Islet precursor cell (in vitro differentiated cells): ENCODE results near the gene DIAPH1.

Source experiments
- DNase-seq: peaks from one replicate; pipeline ENCODE4 v3.0.0-alpha.2; 2018

Gene DIAPH1

DNA sequence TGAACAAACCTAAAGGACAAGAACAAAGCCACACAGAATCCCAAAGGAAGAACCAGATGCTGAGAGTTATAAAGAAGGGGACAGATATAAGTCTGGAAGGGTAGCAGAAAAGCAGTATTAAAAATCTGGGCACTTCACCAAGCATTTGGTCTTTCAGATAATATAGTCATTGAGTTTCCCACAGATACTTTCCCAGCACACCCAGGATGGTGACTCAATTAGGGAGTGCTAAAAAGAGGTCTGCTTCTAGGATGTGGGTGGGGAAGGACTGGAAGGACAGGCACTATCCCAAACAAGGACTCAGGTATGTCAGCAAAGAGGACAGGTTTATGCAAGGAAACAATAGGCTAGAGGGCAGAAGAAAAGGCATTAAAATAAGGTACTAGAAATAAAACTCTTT, 59.3 kb downstream of the DIAPH1 start:
- peak; percentile 57 for DNase-seq

DNA sequence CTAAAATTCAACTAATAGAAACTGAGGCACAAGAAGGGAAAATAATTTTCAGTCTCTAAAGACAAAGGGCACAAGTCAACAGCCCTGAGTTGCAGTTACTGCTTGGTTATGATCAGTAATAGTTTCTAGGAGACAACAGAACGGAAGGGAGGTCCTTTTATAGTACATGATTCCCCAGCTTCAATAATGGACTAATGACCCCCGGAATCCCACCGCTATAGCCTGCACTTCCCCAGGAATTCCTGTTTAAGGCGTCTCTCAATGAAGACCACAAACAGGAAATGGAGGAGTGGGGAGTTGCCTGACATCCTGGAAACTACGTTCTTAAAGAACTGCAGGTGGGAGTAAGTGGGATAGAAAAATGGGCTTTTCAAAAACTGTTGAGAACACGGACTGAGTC, 60.6 kb downstream of the DIAPH1 start:
- DNase-seq, result no peak

- peak; percentile 82 for DNase-seq
Measured at GRCh38 chr5:141557681-141558136, 61.1 kb downstream of the DIAPH1 start.

- no peak for DNase-seq
Measured at GRCh38 chr5:141547921-141548320, 70.9 kb downstream of the DIAPH1 start.

GRCh38 chr5:141547488-141547887, 71.3 kb downstream of the DIAPH1 start:
- no peak for DNase-seq

DNA sequence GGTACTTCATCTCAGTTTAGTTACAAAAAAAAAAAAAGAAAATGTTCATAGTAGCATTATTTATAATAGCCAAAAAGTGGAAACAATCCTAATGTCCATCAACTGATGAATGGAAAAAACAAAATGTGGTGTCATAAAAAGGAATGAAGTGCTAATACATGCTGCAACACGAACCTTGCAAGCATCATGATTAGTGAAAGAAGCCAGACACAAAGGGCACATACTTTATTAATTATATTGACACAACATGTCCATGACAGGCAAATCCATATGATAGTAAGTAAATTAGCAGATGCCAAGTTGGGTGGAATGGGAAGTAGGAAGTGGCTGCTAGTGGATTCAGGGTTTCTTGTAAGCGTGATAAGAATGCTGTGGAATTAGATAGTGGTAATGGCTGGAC, 75.7 kb downstream of the DIAPH1 start:
- DNase-seq, result no peak

DNA sequence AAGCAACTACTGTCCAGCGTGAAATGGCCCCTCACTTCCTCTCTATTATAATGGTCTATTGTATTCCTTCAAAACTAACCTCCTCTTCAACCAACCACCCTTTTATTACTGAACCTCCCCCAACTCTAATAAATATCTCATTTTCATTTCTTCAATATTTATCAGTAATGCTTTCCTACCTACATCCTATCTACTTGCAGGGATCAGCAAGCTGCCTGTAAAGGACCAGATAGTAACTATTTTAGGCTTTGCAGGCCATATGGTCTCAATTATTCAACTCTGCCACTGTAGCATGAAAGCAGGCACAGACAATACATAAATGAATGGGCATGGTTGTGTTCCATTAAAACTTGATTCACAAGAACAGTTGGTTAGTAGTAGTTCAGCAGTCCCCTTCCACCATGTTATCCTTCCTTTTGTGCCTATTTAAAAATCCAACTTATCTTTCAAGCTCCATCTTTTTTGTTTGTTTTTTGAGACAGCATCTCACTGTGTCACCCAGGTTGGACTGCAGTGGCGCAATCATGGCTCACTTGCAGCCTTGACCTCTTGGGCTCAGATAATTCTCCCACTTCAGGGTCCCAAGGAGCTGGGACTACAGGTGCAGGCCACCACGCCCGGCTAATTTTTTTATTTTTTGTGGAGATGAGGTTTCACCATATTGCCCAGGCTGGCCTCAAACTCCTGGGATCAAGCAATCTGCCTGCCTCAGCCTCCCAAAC, 84.1 kb downstream of the DIAPH1 start:
- no peak for DNase-seq

- no peak for DNase-seq
Measured at GRCh38 chr5:141533897-141534296, 84.9 kb downstream of the DIAPH1 start.

GRCh38 chr5:141532726-141533125, 86.1 kb downstream of the DIAPH1 start:
- no peak for DNase-seq

DNA sequence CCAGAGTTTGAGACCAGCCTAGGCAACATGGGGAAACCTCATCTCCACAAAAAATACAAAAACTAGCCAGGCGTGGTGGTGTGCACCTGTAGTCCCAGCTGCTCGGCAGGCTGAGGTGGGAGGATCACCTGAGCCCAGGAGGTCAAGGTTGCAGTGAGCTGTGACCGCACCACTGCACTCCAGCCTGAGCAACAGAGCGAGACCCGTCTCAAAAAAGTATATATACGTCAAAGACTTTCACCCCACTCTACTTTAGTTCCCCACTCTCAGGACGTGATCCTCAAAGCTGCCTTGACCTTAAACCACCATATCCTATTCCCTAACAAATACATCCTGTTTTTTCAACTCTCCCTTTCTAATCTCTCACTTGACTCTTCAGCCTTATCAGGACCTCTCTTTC, 88.9 kb downstream of the DIAPH1 start:
- DNase-seq, result no peak

GRCh38 chr5:141529002-141529401, 89.8 kb downstream of the DIAPH1 start:
- DNase-seq, result no peak

- DNase-seq, result no peak
Measured at GRCh38 chr5:141528291-141528984, 90.4 kb downstream of the DIAPH1 start.

DNA sequence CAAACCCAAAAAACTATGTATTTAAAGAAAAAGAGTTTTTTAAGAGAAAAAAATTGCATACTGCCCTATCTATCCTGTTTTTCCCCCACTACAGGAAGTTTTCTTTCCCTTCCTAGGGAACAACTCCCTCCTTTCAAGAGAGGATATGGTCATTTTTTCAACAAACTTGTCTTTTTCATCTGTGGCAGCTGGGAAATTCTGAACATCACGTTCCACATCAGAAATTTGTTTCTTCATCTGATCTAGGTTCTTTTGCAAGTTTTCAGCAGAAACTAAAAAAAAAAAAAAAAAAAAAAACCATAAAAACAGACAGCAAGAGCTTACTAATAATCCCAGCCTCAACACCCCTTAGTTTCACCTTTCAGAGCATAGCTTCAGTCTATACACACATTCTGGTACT, 91.4 kb downstream of the DIAPH1 start:
- no peak for DNase-seq

- no peak for DNase-seq
Measured at GRCh38 chr5:141525653-141526052, 93.1 kb downstream of the DIAPH1 start.

DNA sequence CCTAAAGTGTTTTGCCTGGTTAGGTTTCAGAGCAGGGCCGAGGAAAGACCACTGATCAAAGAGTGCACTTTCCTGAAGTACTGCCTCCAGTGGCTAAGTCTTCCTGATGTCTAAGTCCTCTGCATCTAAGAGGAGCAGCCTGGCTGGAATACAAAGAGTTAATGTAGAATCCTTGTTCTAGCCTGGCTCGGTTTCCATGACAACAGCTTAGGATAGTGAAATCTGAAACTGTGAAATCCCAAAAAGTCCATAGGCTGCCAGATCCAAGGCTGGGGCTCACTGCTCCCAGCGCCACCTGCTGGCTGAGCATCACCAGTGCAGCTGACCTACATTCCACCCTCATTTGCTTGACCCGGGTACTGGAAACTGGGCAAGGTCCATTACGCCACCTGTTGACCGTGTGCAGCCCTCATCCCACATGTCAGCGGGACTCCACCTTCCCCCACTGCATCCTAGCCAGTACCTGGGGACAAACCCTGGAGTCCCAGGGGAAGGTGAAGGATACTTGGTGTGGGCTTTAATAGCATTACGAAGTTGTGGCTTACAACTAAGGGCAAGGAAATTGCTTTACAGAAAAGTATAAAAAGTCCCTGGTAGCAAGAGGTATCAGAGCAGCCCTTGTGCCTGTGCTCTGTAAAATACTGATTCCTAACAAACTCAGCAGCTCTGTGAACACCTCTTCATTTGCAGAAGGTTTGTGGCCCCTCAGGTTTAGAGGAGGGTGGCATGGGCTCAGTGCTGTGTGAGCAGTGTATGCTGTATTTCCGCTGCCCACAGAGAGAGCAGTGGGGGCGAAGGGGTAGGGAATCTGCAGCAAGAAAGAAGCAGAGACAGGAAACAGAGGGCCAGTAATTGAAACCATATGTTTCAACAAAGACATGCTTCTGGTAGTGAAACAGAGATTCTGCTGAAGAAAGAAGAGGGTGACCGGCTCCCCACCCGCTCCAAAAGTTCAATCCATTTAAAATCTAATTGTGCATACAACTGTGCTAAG, 93.9 kb downstream of the DIAPH1 start:
- DNase-seq, result peak; percentile 98

- DNase-seq, result no peak
Measured at GRCh38 chr5:141523991-141524390, 94.8 kb downstream of the DIAPH1 start.

GRCh38 chr5:141522301-141522700, 96.5 kb downstream of the DIAPH1 start:
- DNase-seq, result no peak

- peak; percentile 92 for DNase-seq
Measured at GRCh38 chr5:141521244-141521781, 97.5 kb downstream of the DIAPH1 start.

- no peak for DNase-seq
Measured at GRCh38 chr5:141519605-141520565, 98.9 kb downstream of the DIAPH1 start.

DNA sequence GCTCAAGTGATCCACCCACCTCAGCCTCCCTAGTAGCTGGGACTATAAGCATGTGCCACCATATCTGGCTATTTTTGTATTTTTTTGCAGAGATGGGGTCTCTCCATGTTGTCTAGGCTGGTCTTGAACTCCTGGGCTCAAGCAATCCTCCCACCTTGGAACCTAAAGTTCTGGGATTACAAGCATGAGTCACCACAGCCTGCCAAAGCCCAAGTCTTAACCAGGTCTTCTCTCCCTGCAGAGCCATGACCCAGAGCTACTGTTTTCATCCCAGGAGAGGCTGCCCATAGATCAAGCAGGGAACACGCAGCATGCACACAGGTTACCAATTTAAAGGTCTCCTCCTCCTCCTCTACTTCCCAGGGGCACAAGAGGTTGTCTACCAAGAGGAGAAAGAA, 100.2 kb downstream of the DIAPH1 start:
- no peak for DNase-seq

DNA sequence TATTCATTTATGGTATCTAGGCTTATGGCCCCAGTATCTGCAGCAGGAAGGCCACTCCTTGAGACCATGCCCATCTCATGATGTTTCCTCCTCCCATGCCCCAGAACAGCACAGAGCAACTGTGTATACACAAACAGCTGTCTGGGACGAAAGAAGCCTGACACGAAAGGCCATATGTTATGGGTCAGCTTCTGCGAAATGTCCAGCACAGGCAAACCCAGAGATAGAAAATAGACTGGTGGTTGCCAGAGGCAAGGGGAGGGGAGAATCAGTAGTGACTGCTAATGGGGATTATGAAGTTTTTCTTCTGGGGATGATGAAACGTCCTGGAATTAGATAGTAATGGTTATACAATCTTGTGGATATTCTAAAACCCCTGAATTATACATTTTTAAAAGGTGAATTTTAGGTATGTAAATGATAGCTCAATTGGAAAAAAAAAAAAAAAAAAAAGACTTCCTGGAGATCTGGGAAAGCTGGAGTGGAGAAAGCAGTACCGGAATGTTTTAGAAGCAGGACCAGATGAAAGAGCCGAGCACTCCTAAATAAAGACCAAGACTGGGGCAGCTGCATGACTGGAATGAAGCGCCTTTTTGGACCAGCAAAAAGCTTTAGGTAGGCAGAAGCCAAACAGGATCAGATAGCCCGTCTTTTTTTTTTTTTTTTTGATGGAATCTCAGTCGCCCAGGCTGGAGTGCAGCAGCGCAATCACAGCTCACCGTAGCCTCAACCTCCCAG, 100.8 kb downstream of the DIAPH1 start:
- DNase-seq, result no peak
